RPMI8226 (cell line): ENCODE measurements around the gene SOCS6.
A peak's percentile ranks its signal among the peaks of the same experiment; 100 is the strongest.

Source experiments
- DNase-seq: peaks from one replicate; pipeline ENCODE4 v3.0.0-alpha.2; 2015

The SOCS6 gene

DNA sequence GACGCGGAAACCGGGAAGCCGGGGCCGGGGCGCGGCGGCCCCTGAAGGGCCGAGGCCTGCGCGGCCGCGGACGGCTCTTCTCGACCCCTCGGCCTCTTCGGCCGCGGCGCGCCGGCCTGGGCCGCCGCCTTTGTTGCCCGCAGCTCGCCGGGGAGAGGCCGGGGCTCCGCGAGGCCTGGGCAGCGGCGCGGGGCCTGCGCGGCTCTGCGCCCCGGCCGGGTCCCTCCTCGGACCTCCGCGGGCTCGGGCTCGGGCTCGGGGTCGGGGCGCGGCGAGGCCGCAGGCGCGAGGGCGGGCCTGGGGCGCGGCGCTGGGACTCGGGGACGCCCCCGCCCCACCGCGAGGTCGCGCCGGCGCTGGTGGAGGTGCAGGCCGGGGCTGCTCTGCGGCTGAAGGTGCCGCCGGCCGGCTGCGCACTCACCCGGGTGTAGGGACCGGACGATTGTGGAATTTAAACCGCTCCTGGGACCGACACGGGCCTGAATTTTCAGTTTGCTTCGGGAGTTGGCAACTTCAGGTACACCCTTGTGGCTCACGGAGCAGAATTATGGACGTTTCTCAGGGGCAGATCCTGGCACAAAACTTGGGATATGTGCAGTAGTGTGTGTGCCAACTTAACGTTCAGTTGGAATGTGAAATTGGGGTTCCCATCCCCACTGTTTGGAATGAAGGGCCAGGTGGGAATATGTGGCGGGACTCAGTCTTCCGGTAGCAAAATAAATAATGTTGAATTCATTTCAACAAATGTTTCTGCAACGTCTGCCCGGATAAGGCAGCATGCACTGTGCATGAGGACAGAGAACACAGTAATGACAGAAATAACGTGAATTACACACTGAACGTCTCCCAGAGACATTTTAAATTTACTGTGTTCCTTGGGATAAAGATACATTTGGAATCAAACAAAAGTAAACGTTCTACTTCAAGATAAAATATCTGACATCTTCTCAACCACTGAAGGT is 787 bp downstream of the SOCS6 start:
- DNase-seq: peak; percentile 15

DNA sequence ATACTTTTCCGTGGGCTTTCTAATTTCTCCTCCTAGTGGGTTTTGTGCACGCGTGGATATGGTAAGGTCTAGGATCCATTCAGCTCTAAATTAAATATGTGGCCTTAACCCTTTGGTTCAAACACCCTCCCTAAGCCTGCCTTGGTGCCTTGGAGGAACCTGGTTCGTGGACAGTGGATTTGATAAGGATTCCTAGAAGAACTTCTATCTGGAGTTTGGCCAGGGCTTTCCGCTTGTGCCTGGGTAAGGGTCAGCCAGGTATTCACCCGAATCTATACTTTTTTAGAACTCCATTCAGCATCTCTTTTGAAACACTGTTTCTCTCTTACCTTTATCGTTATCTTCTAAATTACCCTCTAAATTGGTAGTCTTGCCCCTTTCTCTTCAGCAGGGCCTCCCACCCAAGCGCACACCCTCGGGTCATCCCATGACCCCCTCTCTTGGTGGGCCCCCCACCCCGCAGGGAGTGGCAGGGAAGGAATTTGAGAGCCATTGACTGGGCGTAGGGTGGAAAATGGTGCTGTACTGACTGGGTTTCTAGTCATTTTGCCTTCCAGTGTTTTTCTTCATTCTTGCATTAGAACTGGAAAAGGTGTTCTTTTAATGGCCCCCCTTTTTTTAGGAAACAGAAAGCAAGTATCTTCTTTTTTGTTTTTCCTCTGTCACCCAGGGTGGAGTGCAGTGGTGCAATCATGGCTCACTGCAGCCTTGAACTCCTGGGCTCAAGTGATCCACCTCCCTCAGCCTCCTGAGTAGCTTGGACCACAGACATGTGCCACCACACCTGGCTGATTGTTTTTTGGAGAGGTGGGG is 1.8 kb downstream of the SOCS6 start:
- no peak for DNase-seq

DNA sequence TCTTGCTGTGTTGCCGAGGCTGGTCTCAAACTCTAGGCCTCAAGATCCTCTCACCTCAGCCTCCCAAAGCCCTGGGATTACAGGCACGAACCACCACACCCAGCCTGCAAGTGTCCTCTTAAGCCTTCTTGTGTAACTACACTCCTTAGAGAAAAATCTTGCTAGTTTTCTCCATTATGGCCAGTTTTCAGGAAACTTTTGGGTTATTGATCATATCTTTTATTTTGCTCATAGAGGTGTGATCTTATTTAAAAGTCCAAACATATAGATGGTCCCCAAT is 2.4 kb downstream of the SOCS6 start:
- no peak for DNase-seq

DNA sequence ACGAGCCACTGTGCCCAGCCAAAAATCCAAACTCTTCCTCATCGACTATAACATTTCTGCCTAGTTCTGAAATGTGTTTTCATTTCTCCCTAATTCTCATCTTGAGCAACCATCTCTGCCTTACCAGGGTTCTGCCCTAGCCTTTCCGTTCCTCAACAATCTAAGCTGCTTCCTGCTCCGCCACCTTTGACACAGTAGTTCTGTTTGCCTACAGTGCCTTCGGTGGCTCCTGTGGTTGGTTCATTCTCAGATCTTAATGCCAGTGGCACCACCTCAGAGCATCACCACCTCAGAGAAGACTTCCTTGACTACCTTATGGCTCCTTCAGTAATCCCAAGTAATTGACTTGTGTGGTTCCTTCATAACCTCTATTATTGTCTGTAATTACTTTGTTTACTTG is 3.8 kb downstream of the SOCS6 start:
- no peak for DNase-seq

DNA sequence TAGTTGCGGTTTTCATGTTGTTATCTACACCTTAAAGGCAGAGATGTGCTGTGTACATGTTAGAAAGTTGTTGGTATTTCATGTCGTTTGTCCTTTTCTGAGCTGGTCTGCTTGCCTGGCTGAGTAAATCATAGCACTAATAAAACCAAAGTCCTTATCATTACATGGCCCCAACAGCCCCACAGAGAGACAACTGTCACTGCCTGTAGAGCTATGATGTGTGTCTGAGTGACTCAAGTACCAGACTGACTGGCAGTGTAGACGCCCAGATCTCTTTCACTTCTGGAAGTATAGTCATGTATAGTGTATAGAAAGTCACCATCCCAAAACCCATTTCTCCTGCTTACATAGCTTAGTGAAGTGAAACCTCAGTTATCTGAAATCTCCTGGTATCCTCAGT is 4.3 kb downstream of the SOCS6 start:
- DNase-seq: no peak

DNA sequence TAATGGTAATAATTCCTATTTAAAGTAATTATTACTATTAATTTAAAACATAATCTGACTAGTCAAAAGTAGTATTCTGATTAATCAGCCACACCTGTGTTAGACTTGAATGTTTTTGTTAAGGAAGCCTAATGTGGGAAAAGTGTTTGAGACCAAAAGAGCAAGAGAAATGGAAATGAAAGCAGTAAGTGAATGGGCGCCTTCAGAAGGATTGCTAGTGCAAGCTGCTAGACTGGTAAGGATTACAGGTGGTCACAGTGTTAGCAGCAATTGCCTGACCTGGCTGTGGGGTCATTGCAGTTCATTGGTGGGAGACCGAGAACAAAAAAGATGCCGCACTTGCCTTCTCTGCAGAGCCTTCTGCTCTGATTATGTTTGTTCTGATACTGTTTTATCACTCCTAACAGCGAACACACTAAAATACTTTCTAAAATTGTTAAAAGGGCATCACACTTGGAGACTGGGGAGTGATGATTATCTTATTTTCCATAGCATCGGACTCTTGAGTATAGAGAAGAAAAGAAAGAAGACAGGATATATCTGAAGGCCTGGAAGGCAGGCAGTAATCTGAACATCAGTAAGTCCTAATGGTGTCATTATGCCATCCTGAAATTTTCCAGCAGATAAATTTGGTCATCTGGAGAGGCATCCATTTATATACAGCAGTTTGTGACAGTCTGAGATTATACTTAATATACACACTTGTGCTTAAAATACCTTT is 5.8 kb downstream of the SOCS6 start:
- DNase-seq: no peak

DNA sequence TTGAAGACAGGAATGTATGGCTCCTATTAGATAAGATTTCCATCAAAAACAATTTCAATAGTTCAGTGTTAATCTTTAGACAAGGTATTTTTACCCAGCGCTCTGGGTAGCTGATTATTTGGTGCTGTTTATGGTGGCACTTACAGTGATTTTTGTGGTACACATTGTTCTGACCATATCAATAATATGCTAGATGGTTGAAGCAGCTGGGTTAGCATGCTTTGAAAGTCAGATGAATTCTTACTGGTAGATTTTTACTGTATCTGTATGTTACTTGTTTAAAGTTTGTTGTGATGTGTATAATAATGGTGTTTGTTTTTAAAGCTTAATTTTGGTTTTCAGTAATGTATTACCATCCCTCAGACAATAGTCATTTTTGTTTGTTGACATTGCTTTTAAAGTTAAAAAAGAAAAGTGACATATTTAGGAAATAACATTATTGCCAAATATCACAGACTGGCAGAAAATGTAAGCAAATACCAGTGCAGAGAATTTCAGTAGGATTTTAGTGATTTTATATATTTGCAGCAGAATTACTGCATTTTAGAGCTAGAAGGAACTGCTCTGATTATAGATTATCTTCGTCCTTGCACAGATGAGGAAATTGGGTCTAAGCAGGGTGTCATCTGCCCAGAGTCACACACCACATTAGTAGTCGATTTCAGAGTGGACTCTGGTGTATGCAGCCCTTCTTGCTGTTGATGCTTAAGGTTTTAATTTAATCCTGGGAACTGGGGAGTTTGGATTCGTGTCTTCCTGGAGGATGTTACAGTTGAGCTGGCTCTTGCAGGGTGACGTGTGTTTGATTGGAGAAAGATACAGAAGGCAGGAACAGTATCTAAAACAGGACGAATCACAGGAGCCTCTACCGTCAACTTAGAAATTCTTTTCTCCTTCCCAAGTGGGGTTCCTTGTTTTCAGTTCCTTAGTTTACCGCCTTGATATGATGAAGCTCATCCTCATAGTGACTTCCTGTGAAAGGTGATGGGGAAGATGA is 6.6 kb downstream of the SOCS6 start:
- no peak for DNase-seq

DNA sequence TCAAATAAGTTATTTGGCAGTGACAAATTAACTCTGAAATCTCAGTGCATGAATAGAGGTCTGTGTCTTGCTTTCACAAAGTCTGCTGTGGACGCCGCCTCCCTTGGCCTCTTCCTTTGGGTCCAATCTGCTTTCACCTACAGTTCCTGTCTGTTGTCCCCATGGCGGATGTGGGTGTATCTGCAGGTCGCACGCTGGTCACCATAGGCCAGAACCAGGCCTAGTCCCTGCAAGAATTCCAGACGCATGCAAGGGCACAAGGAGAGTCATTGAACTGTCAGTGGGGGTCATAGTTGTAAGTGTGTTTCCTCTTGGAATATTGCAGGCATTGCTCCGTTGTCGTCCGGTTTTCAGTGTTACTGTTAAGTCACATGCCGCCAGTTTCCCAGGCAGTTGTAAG is 7.4 kb downstream of the SOCS6 start:
- no peak for DNase-seq

DNA sequence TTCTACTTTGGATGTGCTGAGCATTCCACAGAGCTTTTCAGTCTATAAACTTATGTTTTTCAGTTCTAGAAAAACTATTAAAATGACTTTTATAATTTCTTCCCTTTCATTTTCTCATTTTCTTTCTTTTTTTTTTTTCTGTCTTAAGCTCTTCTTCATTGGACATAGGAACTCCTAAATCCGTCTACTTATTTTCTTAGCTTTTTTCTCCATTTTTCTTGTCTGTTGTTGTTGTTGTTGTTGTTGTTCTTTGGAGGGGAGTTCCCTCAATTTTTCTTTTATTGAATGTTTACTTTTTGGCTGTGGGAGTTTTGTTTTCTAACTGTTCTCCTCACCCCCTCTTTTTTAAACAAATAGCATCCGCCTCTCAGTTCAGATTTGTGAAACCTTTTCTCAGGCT is 7.9 kb downstream of the SOCS6 start:
- no peak for DNase-seq

DNA sequence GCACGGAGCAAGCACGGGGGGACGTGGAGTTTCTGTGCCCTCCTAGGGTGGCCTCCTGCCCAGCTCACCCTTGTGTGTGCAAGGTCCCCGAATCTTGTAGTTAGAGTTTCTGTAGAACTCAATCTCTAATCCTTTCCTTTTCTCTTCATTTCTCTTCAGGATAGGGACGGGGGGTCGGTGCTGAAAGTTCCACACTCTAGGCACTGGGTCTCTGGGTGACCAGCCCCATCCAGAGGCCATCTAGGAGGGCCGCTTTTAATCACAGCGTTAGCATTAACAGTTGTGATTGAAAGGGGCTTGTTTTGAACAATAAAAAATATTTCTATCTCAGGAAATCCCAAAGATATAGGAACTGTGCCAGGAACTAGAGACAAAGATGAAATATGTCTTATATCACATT is 10.5 kb downstream of the SOCS6 start:
- no peak for DNase-seq

DNA sequence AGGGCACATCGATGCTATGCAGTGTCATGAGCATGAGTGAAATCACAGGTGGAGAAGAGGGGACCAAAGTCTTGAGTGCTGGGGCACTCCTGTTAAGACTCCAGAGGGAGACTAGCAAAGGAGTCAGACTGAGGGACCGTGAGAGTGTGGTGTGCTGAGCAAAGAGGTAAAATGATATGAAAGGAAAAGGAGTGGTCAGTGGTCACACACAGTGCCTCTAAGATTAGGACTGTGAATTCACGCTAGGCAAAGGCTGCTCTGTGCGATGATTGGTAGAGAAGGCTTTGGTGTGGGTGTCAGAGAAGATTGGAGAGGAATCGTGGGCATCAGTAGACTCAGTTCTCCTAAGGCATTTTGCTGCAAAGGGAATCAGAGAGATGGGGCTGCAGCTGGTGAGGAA is 12.8 kb downstream of the SOCS6 start:
- DNase-seq: no peak

DNA sequence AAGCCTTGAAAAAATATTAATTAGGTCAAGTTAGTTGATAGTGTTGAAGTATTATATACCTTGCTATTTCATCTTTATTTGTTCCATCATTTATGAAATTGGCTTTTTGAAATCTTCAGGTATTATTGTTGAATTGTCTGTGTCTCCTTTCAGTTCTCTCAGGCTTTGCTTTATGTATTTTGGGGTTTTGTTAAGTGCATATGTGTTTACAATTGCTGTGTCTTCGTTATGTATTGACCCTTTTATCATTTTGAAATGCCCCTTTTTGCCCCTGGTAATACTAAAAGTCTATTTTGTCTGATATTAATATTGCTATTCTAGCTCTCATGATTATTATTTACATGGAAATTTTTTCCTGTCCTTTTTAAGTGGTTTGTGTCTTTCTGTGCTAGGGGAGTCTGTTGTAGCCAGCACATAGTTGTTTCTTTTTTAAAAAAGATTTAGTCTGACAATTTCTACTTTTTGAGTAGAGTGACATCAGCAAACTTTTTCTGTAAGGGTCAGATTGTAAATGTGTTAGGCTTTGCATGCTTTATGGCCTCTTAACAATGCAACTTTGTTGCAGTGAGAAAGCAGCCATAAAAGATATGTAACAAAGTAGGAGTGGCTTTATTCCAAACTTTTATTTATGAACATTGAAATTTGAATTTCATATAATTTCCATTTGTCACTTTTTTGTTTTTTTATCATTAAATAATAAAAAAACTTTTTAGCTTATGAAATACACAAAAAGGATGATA is 19.9 kb downstream of the SOCS6 start:
- no peak for DNase-seq

DNA sequence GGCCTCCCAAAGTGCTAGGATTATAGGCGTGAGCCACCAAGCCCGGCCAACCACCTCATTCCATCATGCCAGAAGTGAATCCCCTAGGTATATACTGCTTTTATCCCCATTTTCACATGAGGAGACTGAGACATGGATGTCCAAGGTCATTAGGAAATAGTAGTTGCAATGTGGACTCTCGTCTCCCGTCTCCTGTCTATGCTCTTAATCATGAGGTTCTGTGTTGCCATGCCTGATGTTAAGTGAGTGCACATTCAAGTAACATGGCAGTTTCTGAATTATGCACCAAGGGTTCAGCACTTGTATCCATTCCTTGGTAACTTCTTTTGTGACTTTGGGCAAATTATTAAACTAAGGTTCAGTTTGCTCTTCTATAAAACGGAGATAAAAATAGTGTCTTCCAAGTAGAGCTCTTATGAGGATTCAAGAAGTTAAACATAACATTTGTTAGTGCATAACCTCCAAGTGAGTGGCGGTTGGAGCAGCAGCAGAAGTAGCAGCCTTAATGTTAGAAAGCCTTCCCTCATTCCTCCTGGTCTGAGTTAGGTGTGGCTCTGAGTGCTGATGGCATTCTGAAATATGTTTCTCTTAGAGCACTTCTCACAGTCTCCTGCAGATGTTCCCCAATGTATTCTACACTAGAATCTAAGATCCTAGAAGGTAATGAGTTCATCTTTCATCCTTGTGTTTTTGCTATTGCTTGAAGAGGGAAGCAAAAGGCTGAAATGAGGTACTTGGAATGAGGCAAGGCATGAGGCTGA is 21.9 kb downstream of the SOCS6 start:
- no peak for DNase-seq

DNA sequence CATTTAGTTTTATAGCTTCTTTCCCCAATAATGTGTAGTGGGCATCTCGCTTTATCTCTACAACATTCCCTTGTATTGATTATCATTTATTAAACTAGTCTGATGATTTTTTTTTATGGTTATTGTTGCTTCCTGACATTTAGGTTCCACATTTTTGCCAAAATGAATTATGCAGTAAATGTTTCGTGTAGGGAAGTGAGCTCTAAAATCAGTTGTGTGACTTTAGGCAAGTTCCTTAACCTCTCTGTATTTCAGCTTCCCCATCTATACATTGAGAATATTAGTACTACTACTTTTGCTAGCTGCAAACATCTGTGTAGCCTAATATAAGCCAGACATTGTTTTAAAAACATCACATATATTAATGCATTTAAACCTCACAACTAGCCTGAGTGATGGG is 22.9 kb downstream of the SOCS6 start:
- DNase-seq: no peak

DNA sequence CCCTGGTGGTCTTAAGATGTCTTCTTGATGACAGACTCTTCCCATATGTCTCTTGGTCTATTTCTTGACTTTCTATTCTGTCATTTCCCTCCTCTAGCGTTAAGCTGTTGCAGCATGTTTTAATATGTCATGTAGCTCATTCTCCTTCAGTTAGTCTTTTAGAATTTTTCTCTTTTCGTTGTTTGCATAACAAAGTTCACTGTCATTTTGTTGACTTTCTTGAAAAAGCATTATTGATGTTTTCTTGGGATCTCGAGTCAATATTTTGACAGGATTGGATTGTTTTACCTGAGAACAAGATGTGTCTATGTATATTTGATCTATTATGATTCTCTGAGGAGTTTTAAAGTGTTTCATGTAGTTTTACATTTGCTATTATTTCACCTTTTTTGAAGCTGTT is 24.8 kb downstream of the SOCS6 start:
- no peak for DNase-seq

DNA sequence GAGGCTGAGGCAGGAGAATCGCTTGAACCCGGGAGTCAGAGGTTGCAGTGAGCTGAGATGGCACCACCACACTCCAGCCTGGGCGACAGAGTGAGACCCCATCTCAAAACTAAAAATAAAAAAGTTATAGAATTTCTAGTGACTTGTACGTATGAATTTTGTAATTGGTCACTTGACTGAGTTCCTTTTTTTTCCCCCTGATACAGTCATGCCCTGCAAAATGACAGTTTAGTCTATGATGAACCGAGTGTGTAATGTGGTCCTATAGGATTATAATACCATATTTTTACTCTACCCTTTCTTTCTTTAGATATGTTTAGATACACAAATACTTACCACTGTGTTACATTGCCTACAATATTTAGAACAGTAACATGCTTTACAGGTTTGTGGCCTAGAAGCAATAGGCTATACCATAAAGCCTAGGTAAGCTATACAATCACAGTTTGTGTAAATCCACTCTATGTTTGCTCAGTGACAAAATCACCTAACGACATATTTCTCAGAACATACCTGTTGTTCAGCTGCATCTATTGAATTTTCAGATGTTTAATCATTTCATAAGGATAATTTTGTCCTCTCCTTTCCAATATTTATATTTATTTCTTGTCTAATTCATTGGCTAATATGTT is 25.4 kb downstream of the SOCS6 start:
- no peak for DNase-seq

DNA sequence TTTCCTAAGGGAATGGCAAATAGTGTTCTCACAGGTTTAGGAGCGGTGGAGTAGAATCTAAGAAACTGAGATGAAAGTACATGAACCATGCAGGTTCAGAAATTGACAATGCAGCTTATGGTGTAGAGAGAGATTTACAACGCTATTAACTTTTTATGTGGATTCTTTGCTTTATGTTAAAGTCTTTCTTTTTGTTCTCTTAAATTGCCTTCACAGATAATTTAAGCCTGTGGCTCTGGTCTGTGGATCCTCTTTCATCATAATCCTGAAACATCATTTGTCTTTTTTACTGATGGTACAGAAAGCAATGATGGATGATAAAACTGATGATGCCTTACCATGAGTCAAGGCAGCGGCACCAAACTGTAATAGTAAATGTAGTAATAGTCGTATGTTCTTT is 30.3 kb downstream of the SOCS6 start:
- no peak for DNase-seq

DNA sequence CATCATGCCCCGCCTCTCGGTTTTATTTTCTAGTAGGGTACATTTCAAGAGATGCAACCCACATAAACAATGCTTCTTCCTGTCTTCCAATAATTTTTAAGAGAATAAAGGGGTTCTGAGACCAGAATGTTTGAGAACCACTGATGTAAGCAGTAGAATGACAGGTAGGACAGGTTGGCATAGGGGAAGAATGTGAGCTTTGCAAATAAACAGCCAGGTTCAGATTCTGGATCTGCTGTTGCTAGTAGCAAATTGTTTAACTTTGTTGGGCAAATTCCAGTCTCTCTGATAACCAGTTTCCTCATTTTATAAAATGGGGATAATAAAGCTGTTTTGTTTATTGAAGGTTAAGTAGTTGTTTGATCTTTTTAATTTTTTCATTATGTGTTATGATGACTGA is 32.8 kb downstream of the SOCS6 start:
- no peak for DNase-seq

DNA sequence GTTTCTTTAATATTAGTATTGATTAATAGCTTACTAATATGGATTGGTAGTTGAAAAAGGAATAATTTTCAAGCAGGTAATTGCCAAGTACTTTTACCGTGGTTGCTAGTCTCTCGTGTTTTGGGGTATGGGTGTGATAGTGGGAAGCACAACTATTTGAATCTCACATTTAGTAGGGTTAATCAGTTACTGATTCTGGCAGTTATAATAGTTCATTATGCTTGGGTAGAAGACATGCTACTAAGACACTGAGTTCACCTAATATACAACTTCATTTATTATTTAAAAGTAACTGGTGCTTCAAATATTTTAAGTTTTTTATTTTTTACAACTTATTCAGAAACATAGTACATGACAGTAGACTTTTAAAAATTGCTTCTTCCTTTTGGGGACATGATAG is 33.5 kb downstream of the SOCS6 start:
- DNase-seq: no peak

DNA sequence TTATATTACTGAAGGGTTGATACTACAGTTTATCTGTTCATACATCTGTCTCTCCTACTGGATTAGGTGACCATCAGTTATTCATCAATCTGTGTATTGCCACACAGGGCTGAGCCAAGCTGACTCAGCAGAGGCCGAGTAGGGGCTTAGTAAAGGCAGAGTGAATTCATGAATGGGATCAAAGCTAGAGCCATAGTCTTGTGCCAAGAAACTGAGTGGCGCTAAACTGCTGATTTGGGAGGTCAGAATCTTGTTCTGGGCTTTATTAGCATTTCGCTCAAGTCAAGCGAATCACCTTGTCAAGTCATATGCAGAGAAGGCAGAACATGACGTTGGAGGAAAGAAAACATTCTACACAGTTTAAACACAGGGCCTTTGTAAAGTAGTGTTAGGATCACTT is 34.1 kb downstream of the SOCS6 start:
- DNase-seq: no peak
